DLD1 (cell line): ENCODE data around the gene COX8C.

Experiments used
- in situ Hi-C: cut with HindIII; loops from 2 replicates; pipeline ENCODE4 v1.10.0; 2017; ENCODE audit warnings: low sequenced_read_pairs

The COX8C gene, protein sequence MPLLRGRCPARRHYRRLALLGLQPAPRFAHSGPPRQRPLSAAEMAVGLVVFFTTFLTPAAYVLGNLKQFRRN

GRCh38 chr14:93346926-93347721 is at the start of gene COX8C:
COX8C (plus strand) TSS chr14:93347182; CDS start chr14:93347269, 87 bp downstream.
- in situ Hi-C loops = no loop called here

- in situ Hi-C loops = no loop called here
Observed at GRCh38 chr14:93299416-93299815, 47.6 kb upstream of the COX8C start.

- in situ Hi-C loops = no loop called here
Observed at GRCh38 chr14:93299866-93300265, 47.1 kb upstream of the COX8C start.

DNA sequence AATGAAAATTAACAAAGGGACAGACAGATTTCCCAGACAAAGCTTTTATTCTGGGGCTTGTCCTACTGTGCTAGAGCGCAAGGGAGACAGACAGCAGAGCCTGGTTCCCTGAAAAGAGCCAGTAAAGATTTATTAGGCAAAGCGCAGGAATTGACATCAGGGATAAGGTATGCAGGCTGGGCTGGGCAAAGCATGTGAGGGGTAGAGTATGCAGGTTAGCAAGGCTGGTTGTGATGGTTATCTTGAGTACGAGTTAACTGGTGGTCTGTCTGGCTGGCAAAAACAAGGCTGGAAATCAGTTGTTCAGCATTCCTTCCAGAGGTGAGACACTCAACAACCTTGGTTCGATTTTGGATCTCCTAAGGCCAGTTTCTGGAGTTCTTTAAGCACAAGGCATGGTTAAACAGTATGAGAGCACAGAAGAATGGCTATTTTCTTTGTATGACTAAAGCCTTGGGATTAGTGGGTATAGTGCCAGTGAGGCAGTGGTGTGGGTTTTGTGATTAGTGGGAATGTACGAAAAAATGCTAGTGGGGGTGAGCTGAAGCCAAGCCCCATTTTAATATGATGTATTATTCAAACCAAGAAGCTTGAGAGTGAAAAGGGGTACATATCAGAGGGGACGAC is 45.0 kb upstream of the COX8C start:
- in situ Hi-C loops = no loop called here

- in situ Hi-C loops = no loop called here
Observed at GRCh38 chr14:93302688-93303581, 44.0 kb upstream of the COX8C start.

DNA sequence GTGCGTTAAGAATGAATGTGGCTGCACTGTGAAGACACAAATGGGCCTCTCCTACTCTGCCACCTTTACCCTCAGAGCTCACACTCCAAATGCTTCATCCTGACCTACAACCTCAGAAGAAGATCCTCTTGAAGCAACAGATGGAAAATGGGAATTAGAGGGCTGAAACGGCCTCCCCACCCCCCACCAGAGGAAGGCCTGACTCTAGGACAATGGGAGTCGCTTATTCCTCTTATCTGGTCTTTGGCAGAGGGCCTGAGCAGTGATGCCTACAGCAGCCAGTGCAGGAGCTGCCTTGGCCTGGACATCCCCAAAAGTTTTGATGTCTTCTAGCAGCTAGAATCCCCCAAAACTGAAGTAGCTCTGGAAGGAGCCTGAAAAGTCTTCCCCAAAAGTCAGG is 43.3 kb upstream of the COX8C start:
- in situ Hi-C loops = no loop called here

DNA sequence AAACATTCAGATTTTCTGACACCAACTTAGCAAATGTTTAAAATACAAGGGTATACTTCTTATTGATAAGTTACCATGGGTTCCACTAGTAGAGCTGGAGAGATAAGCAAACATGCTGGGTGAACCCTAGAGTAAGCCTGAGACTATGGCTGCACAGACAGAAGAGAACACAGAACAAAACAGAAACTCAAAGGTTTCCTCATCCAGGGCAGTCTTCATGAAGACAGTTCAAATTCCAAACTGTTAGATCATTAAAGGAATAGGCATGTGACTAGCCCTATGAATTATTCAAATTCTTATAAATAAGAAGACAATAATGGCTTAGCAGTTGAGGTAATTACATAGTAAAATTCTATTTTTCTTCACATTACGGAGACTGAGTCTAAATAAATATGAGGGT is 42.2 kb upstream of the COX8C start:
- in situ Hi-C loops = no loop called here

DNA sequence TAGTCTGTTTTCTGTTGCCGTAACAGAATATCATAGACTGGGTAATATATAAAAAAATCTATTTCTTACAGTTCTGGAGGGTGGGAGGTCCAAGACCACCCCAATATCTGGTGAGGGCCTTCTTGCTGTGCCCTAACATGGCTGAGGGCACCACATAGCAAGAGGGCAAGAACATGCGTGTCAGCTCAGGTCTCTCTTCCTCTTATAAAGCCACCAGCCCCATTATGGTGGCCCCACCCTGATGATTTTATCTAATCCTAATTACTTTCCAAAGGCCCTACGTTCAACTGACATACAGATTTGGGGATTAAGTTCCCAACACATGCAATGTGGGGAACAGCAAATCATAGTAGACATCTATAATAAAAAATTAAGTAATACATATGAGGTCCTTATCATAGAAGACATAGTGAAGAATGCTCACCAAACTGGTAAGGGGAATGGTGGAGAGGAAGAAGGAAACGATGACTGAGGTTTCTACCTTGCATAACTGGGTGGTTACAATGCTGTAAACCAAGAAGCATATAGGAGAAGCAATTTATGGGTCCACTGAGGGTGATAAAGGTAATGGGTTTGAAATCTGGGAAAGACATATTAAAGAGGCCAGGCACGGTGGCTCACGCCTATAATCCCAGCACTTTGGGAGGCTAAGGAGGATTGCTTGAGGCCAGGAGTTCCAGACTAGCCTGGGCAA is 41.1 kb upstream of the COX8C start:
- in situ Hi-C loops = no loop called here

DNA sequence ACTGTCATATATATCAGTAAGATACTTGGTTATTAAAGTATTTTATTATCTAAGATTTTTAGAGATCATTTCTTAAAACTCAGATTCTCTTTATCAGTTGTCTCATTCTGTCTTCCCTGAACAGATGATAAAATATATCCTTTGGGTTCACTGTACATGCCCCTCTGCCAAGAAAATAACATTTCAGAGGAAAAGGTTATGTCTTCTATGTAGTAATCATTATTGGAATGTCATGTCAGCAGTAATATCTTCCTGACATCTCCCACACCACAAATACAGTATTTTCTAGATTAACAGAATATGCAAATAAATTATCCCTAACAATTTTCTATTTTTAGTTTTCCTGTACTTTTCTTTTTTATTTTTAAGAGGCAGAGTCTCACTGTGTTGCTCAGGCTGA is 40.2 kb upstream of the COX8C start:
- in situ Hi-C loops = no loop called here

DNA sequence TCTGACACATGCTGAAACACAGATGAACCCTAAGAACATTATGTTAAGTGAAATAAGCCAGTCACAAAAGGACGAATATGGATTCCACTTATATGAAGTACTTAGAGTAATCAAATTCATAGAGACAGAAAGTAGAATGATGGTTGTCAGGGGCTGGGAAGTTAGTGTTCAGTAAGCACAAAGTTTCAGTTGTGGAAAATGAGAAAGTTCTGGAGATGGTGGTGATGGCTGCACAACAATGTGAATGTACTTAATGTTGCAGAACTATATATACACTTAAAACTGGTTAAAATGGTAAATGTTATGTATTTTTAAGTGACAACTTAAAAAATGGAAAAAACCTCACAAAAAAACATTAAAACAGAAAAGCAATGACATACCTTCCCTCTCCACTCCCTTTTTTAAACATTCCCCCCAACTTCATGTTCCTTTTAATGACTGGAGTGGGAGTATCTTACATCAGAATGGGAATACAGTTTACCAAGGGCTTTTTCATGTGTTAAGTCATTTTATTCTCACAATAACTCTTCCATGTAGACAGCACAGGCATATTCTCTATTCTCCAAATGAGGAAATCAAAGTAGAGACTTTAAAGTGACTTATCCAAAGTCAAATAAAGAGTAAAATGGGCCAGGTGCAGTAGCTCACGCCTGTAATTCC is 38.2 kb upstream of the COX8C start:
- in situ Hi-C loops = no loop called here

DNA sequence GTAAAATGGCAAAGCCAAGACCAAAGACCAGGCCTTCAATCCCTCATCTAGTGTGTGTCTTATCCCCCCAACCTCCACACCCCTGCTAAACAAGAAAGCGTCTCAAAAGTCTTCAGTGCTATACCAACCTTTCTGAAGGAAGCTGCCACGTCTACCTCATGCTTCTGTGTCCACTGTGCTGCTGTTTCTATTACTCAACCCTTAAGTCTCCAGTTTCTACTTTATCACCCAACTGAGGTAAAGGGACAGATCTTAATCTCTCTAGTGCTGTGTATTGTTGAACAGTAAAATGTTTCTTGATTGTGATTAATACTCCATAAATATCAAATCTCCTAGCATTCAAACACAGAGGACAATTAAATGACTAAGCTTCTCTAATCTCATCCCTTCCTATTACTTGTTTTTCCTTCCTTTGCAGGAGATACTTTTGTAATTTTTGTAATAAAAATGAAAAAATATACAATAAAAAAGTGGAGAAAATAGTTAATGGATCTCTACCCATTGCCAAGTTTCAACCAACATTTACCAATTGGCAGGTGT is 37.5 kb upstream of the COX8C start:
- in situ Hi-C loops = no loop called here

- in situ Hi-C loops = no loop called here
Observed at GRCh38 chr14:93311082-93311481, 35.9 kb upstream of the COX8C start.

DNA sequence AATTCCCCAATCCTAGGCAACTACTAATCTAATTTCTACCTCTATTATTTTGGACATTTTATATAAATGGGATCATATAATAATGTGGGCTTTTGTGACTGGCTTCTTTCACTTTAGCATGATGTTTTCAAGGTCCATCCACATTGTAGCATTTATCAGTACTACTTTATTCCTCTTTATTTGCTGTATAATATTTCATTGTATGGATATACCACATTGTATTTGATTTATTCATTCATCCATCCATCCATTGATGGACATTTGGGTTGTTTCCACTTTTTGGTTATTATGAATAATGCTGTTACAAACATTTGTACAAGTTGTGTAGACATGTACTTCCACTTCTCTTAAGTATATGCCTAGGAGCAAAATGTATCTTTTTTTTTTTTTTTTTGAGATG is 31.4 kb upstream of the COX8C start:
- in situ Hi-C loops = no loop called here

GRCh38 chr14:93316716-93317115 is 30.3 kb upstream of the COX8C start:
- in situ Hi-C loops = no loop called here

DNA sequence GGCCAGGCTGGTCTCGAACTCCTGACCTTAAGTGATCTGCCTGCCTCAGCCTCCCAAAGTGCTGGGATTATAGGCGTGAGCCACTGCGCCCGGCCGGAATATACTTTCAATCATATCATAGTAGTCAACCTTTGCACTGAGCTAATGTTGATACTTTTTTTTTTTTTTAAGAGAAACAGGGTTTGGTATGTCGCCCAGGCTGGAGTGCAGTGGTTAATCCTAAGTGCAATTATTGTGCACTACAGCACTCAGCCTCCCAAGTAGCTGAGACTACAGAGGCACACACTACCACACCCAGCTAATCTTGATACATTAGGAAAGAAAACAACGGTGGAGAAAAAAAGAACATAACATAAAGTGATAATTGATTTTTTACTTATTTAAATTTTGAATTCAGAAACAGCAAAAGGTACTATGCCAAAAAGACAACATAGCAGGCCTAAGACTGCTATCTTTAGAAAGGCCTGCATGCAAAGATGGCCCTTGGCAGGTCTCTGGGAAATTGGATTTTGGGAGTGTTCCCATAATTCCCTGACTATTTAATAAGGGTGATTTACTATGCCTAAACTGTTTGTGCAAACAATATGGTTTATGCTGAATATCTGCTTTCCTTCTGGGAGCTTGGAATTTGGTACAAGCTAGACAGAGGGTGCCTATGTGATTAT is 29.6 kb upstream of the COX8C start:
- in situ Hi-C loops = no loop called here

GRCh38 chr14:93317875-93318807 is 28.8 kb upstream of the COX8C start:
- in situ Hi-C loops = no loop called here

GRCh38 chr14:93318927-93319326 is 28.1 kb upstream of the COX8C start:
- in situ Hi-C loops = no loop called here

- in situ Hi-C loops = no loop called here
Observed at GRCh38 chr14:93319494-93319893, 27.5 kb upstream of the COX8C start.
